ENCODE results near the gene C2CD3. TPM values are rescaled to one million over a fixed set of nuclear protein-coding genes. Genes with fewer than 3 reads are reported as not detected.

C2CD3 gene
- total RNA-seq, 4 donors from 2014 or later = 5.9 to 19.1 (median 14.2) TPM

GRCh38 chr11:74057249-74058151 lies 113.3 kb downstream of the C2CD3 start:
- Histone ChIP-seq H3K36me3 (peaks cover 0 to 58% (median 0%) of the 10 kb centered on the region in 3 donors), H3K9me3 (no peaks in the 10 kb centered on the region), H3K27me3 (no peaks in the 10 kb centered on the region), H3K4me3 (no peak overlapping the region), H3K4me1 (no peaks in the 10 kb centered on the region), H3K27ac (no peak overlapping the region)
- TF ChIP-seq POLR2A (IDR thresholded peaks at IDR 0.05) (no peak), CTCF (IDR thresholded peaks at IDR 0.05) (no peak)
- DNase-seq = no peak
- intact Hi-C loops (cut with DNase I) = no loop called here
- WGBS, 2 donors = 82 to 84% methylated on average over 8 of the region's 8 CpGs

- H3K27me3 ChIP-seq = no peaks in the 10 kb centered on the region
- H3K4me3 ChIP-seq = no peak overlapping the region
- TF ChIP-seq CTCF (IDR thresholded peaks at IDR 0.05) (no peak), POLR2A (IDR thresholded peaks at IDR 0.05) (no peak)
- intact Hi-C loops (cut with DNase I) = no loop called here
- H3K9me3 ChIP-seq = no peaks in the 10 kb centered on the region
- H3K36me3 ChIP-seq = peaks cover 0 to 66% (median 0%) of the 10 kb centered on the region in 3 donors
- H3K27ac ChIP-seq = no peak overlapping the region
- DNase-seq = no peak
- H3K4me1 ChIP-seq = no peaks in the 10 kb centered on the region
Measured at GRCh38 chr11:74055938-74056337, 114.9 kb downstream of the C2CD3 start.

GRCh38 chr11:74050465-74050864 lies 120.3 kb downstream of the C2CD3 start:
- no peak for DNase-seq
- Histone ChIP-seq H3K4me3 (no peak overlapping the region), H3K9me3 (no peaks in the 10 kb centered on the region), H3K27ac (no peak overlapping the region), H3K4me1 (no peaks in the 10 kb centered on the region), H3K27me3 (no peaks in the 10 kb centered on the region), H3K36me3 (peaks cover 0 to 77% (median 0%) of the 10 kb centered on the region in 3 donors)
- 88 to 94% methylated on average over 3 of the region's 3 CpGs for WGBS, 2 donors
- intact Hi-C loops (cut with DNase I) = no loop called here
- TF ChIP-seq CTCF (IDR thresholded peaks at IDR 0.05) (no peak), POLR2A (IDR thresholded peaks at IDR 0.05) (no peak)

- H3K9me3 ChIP-seq = no peaks in the 10 kb centered on the region
- peaks cover 0 to 73% (median 0%) of the 10 kb centered on the region in 3 donors for H3K36me3 ChIP-seq
- TF ChIP-seq POLR2A (IDR thresholded peaks at IDR 0.05) = no peak
- H3K27me3 ChIP-seq = no peaks in the 10 kb centered on the region
- intact Hi-C loops (cut with DNase I) = no loop called here
- no peak for DNase-seq
- no peaks in the 10 kb centered on the region for H3K4me1 ChIP-seq
- no peak overlapping the region for H3K4me3 ChIP-seq
- 85 to 94% methylated on average over 5 of the region's 5 CpGs for WGBS, 2 donors
- H3K27ac ChIP-seq = no peak overlapping the region
Measured at GRCh38 chr11:74048993-74049392, 121.8 kb downstream of the C2CD3 start.

- H3K4me3 ChIP-seq = no peak overlapping the region
- H3K36me3 ChIP-seq = peaks cover 0 to 66% (median 0%) of the 10 kb centered on the region in 3 donors
- intact Hi-C loops (cut with DNase I) = no loop called here
- TF ChIP-seq POLR2A (IDR thresholded peaks at IDR 0.05) = no peak
- no peak for TF ChIP-seq CTCF (IDR thresholded peaks at IDR 0.05)
- no peaks in the 10 kb centered on the region for H3K4me1 ChIP-seq
- H3K27me3 ChIP-seq = no peaks in the 10 kb centered on the region
- no peak for DNase-seq
- 76 to 86% methylated on average over 2 of the region's 2 CpGs for WGBS, 2 donors
- no peak overlapping the region for H3K27ac ChIP-seq
- H3K9me3 ChIP-seq = no peaks in the 10 kb centered on the region
Measured at GRCh38 chr11:74044538-74044937, 126.3 kb downstream of the C2CD3 start.

All from esophagus squamous epithelium (tissue), 5 donors.